Activated CD4-positive, alpha-beta T cell treated with anti-CD3 and anti-CD28 coated beads, Interleukin-2, amount 10 ng/mL, durations not matched to agents 24 days and 14 days (primary cell): ENCODE results near the gene CTU2. TPM values are rescaled to one million over a fixed set of nuclear protein-coding genes. Genes with fewer than 3 reads are reported as not detected.

Experiments
- DNase-seq: peaks from one replicate; pipeline ENCODE4 v3.0.0; 2022
- H3K27ac Mint-ChIP-seq: one replicate; pipeline ENCODE4 v1.8.0; 2022; ENCODE audit warnings: mild to moderate bottlenecking, mixed read lengths
- H3K27me3 Mint-ChIP-seq: one replicate; pipeline ENCODE4 v1.8.0; 2022; ENCODE audit warnings: mixed read lengths
- H3K36me3 Mint-ChIP-seq: one replicate; pipeline ENCODE4 v1.8.0; 2022; ENCODE audit warnings: low read depth, mild to moderate bottlenecking, mixed read lengths
- H3K4me1 Mint-ChIP-seq: one replicate; pipeline ENCODE4 v1.8.0; 2021; ENCODE audit warnings: mixed read lengths
- H3K4me3 Mint-ChIP-seq: one replicate; pipeline ENCODE4 v1.8.0; 2022; ENCODE audit warnings: mild to moderate bottlenecking, moderate library complexity, mixed read lengths
- H3K9me3 Mint-ChIP-seq: one replicate; pipeline ENCODE4 v1.8.0; 2021; ENCODE audit warnings: mixed read lengths
- intact Hi-C: fragments of 100-400 bp; cut with micrococcal nuclease; formaldehyde crosslinking; loops from one replicate; pipeline ENCODE4 v1.15.1; 2023
- total RNA-seq: library from RNA; stranded (reverse); gene quantifications from 2 replicates; pipeline ENCODE4 v1.2.3, GENCODE V29; 2022

The CTU2 gene
- total RNA-seq, 1 donor from 2014 or later: 69.9 TPM

DNA sequence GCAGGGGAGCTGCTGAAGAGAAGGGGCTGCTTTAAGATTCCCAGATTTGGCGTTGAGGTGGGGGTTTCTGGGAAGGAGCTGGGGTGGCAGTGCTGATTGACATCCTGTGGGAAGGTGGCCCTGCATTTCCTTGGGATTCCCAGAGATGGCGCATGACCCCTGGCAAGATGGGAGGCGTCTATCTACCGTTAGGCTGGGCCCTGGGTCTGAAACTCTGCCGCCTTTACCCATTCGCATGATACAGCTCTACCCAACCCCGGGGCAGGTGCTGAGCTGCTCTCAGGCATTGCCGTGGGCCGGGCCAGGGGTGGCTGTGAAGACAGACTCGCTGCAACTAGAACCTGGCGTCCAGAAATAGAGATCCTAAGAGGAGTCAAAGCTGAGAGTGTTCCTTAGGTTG is 33.5 kb upstream of the CTU2 start:
- H3K4me3 Mint-ChIP-seq: no peak overlapping the region
- no peaks in the 10 kb centered on the region for H3K9me3 Mint-ChIP-seq
- peaks cover 8% of the 10 kb centered on the region for H3K36me3 Mint-ChIP-seq
- no peak for DNase-seq
- H3K27me3 Mint-ChIP-seq: no peaks in the 10 kb centered on the region
- no peak overlapping the region for H3K27ac Mint-ChIP-seq
- no peaks in the 10 kb centered on the region for H3K4me1 Mint-ChIP-seq
- intact Hi-C loops: no loop called here

DNA sequence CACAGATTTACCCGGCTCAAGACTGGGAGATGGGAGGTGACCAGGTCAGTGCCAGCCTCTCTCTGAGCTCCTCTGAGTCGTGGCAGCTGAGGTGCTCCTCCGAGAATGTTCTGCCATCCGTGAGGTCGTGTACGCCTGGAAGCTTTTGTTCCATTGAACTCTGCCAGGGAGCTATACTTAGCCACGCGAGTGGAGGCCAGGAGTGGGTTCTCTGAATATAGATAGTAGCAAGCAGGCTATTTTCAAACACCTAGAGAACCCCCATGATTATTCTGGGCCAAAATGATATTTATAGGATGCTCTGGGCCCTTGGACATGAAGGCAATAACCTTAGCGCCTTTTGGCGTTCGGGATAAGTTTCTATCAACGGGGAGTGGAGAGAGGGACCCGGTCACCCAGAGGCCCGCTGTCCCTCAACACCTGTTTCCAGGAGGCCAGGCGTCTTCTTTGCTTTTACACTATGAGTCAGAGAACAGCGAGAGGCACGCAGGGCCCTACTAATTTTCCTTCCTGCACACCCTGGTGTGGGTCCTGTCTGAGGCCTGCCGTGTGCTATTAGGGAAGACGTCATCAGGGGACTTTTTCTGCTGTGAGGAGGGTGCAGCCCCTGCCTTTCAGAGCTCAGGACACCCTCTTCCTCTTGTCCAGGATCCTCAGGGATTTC is 32.5 kb upstream of the CTU2 start:
- Mint-ChIP-seq H3K9me3 (no peaks in the 10 kb centered on the region), H3K27ac (no peak overlapping the region), H3K36me3 (peaks cover 2% of the 10 kb centered on the region), H3K27me3 (no peaks in the 10 kb centered on the region), H3K4me1 (no peaks in the 10 kb centered on the region), H3K4me3 (no peak overlapping the region)
- intact Hi-C loops: no loop called here
- no peak for DNase-seq

DNA sequence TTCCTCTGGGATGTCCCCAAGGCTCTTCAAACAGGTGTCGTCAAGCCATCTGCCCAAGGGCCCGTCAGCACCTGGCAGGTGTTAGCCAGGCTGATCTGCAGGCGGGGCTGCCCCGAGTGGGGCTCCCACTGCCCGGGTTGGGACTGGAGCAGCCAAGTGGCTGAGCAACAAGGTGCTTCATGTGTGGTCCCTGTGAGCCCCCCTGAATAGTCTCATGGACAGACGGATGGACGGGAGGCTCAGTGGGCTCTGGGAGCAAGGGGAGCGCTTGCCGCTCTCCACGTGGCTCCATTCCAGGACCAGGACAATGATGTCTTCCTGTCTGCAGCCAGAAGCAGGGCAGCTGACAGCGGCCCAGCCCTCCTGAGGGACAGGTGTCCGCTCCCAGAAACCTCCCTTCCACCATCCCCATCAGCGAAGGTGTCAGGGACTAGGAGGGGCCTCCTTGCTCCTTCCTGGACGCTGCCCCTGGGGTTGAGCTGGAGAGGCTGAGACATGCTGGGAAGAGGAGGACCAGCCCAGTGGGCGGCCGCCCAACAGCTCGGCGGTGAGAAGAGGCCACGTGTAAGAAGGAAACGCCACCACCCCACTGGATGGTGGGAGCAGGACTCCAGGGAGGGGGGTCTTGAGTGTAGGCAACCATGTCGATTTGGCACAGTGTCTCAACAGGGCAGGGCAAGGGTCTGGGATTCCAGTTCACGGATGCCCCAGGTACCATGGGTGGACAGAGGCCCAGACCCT is 29.6 kb upstream of the CTU2 start:
- Mint-ChIP-seq H3K4me1 (peaks cover 7% of the 10 kb centered on the region), H3K27me3 (no peaks in the 10 kb centered on the region), H3K4me3 (no peak overlapping the region), H3K36me3 (peaks cover 2% of the 10 kb centered on the region), H3K9me3 (no peaks in the 10 kb centered on the region), H3K27ac (no peak overlapping the region)
- intact Hi-C loops: no loop called here
- no peak for DNase-seq

- no peak overlapping the region for H3K4me3 Mint-ChIP-seq
- no peaks in the 10 kb centered on the region for H3K9me3 Mint-ChIP-seq
- H3K27ac Mint-ChIP-seq: no peak overlapping the region
- intact Hi-C loops: no loop called here
- peaks cover 2% of the 10 kb centered on the region for H3K36me3 Mint-ChIP-seq
- DNase-seq: no peak
- peaks cover 16% of the 10 kb centered on the region for H3K4me1 Mint-ChIP-seq
- H3K27me3 Mint-ChIP-seq: no peaks in the 10 kb centered on the region
Measured at GRCh38 chr16:88677721-88678120, 28.6 kb upstream of the CTU2 start.

- no peak for DNase-seq
- Mint-ChIP-seq H3K4me3 (no peak overlapping the region), H3K27ac (no peak overlapping the region), H3K36me3 (peaks cover 2% of the 10 kb centered on the region), H3K27me3 (no peaks in the 10 kb centered on the region), H3K4me1 (peaks cover 16% of the 10 kb centered on the region), H3K9me3 (no peaks in the 10 kb centered on the region)
- intact Hi-C loops: no loop called here
Measured at GRCh38 chr16:88678224-88678979, 27.9 kb upstream of the CTU2 start.

DNA sequence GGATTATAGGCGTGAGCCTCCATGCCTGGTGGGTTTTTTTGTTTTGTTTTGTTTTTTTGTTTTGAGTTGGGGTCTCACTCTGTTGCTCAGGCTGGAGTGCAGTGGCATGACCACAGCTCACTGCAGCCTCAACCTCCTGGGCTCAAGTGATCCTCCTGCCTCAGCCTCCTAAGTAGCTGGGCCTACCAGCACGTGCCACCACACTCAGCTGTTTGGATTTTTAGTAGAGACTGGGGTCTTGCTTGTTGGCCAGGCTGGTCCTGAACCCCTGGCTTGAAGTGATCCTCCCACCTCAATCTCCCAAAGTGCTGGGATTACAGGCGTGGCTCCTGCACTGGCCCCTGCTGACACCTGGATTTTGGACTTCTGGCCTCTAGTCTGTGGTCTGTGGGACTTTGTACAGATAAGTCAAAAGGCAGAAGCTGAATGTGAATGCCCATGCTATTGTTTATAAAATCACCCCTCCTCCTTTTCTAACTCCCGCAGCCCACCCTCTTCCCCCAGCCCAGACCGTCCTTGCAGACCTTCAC is 25.7 kb upstream of the CTU2 start:
- no peak for DNase-seq
- intact Hi-C loops: no loop called here
- Mint-ChIP-seq H3K4me3 (peak overlapping the region; percentile 77), H3K27me3 (no peaks in the 10 kb centered on the region), H3K27ac (peak overlapping the region; percentile 88), H3K4me1 (peaks cover 25% of the 10 kb centered on the region), H3K9me3 (no peaks in the 10 kb centered on the region), H3K36me3 (peaks cover 4% of the 10 kb centered on the region)

- Mint-ChIP-seq H3K9me3 (no peaks in the 10 kb centered on the region), H3K4me1 (peaks cover 25% of the 10 kb centered on the region)
- peak; percentile 82 for DNase-seq
Measured at GRCh38 chr16:88681084-88681680, 25.1 kb upstream of the CTU2 start.

GRCh38 chr16:88681709-88682451 is 24.4 kb upstream of the CTU2 start:
- Mint-ChIP-seq H3K9me3 (no peaks in the 10 kb centered on the region), H3K4me3 (peak overlapping the region; percentile 77), H3K27ac (peak overlapping the region; percentile 88), H3K4me1 (peaks cover 25% of the 10 kb centered on the region), H3K27me3 (no peaks in the 10 kb centered on the region), H3K36me3 (peaks cover 3% of the 10 kb centered on the region)
- intact Hi-C loops: no loop called here
- peak; percentile 86 for DNase-seq

More at GRCh38 chr16:88681084-88681680, 25.1 kb upstream of the CTU2 start:
- intact Hi-C loops: no loop called here
- Mint-ChIP-seq H3K36me3 (peaks cover 3% of the 10 kb centered on the region), H3K27me3 (no peaks in the 10 kb centered on the region), H3K4me3 (peak overlapping the region; percentile 77), H3K27ac (peak overlapping the region; percentile 88)

DNA sequence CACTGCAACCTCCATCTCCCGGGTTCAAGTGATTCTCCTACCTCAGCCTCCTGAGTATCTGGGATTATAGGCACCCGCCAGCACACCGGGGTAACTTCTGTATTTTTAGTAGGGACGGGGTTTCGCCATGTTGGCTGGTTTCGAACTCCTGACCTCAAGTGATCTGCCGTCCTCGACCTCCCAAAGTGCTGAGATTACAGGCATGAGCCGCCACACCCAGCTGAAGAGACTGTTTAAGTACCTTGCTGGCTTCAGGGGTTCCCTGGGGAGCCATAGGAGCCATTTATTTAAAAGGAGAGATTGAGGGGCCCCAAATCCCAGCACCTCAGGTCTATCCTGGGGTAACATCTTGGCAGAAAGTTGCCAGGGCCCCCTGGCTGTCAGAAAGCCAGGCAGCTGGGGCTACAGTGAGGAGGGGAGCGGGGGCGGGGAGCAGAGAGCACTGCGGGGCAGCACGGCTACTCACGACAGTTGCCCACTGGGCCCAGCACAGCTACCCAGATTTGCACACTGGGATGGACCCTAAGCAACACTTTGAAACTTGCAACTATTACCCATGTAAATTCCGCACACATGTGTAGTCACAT is 21.6 kb upstream of the CTU2 start:
- Mint-ChIP-seq H3K36me3 (peaks cover 3% of the 10 kb centered on the region), H3K4me1 (peaks cover 35% of the 10 kb centered on the region), H3K27me3 (no peaks in the 10 kb centered on the region), H3K27ac (no peak overlapping the region), H3K4me3 (peak overlapping the region; percentile 83), H3K9me3 (no peaks in the 10 kb centered on the region)
- DNase-seq: no peak
- intact Hi-C loops: loop anchor here (1.0 kb wide), 1 partner anchor 33 kb away; the partner anchor contains the start of gene CYBA

- Mint-ChIP-seq H3K27ac (no peak overlapping the region), H3K9me3 (no peaks in the 10 kb centered on the region), H3K4me3 (peak overlapping the region; percentile 83), H3K27me3 (no peaks in the 10 kb centered on the region), H3K4me1 (peaks cover 37% of the 10 kb centered on the region), H3K36me3 (peaks cover 3% of the 10 kb centered on the region)
- peak; percentile 85 for DNase-seq
- intact Hi-C loops: loop anchor here (1.0 kb wide), 3 partner anchors 18 to 34 kb away; partner anchors contain the start of genes CYBA and MVD
Measured at GRCh38 chr16:88685156-88686061, 20.9 kb upstream of the CTU2 start.

GRCh38 chr16:88686062-88686438 is 20.3 kb upstream of the CTU2 start:
- Mint-ChIP-seq H3K27me3 (no peaks in the 10 kb centered on the region), H3K27ac (peak overlapping the region; percentile 37), H3K4me3 (peak overlapping the region; percentile 83), H3K4me1 (peaks cover 41% of the 10 kb centered on the region), H3K9me3 (no peaks in the 10 kb centered on the region), H3K36me3 (peaks cover 3% of the 10 kb centered on the region)
- intact Hi-C loops: loop anchor here (1.0 kb wide), 2 partner anchors 17 to 23 kb away; partner anchors contain the start of gene MVD
- no peak for DNase-seq
